ENCODE measurements around the gene SYT13. TPM values are rescaled to one million over a fixed set of nuclear protein-coding genes. Genes with fewer than 3 reads are reported as not detected.

Gene SYT13
- total RNA-seq, 4 donors from 2014 or later, result 0.23 to 0.83 (median 0.42) TPM; not detected in 1

GRCh38 chr11:45193695-45194094 is 92.4 kb downstream of the SYT13 start:
- DNase-seq (ENCODE audit: extremely low spot score), result no peak
- no peak overlapping the region for H3K4me3 ChIP-seq
- H3K36me3 ChIP-seq, result peaks cover under 1 to 43% (median 23%) of the 10 kb centered on the region in 4 donors
- H3K27ac ChIP-seq (replicated peaks in 1 of 4), result no peak overlapping the region
- H3K9me3 ChIP-seq, result no peaks in the 10 kb centered on the region
- peaks cover 0 to 9% (median 0%) of the 10 kb centered on the region in 4 donors for H3K4me1 ChIP-seq
- TF ChIP-seq, protein P1, sequence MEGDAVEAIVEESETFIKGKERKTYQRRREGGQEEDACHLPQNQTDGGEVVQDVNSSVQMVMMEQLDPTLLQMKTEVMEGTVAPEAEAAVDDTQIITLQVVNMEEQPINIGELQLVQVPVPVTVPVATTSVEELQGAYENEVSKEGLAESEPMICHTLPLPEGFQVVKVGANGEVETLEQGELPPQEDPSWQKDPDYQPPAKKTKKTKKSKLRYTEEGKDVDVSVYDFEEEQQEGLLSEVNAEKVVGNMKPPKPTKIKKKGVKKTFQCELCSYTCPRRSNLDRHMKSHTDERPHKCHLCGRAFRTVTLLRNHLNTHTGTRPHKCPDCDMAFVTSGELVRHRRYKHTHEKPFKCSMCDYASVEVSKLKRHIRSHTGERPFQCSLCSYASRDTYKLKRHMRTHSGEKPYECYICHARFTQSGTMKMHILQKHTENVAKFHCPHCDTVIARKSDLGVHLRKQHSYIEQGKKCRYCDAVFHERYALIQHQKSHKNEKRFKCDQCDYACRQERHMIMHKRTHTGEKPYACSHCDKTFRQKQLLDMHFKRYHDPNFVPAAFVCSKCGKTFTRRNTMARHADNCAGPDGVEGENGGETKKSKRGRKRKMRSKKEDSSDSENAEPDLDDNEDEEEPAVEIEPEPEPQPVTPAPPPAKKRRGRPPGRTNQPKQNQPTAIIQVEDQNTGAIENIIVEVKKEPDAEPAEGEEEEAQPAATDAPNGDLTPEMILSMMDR (IDR thresholded peaks at IDR 0.05), result no peak
- TF ChIP-seq POLR2A (IDR thresholded peaks at IDR 0.05; ENCODE audit: low read depth), result no peak
- TF ChIP-seq POLR2AphosphoS5 (IDR thresholded peaks at IDR 0.05), result no peak
- no peak for TF ChIP-seq EP300 (IDR thresholded peaks at IDR 0.05)
- 60% methylated on average over 6 of the region's 6 CpGs for WGBS
- no peaks in the 10 kb centered on the region for H3K27me3 ChIP-seq
- intact Hi-C loops (cut with DNase I), result no loop called here

Other genes starting within 250 kb of the SYT13 start
- gene PRDM11, start 139.7 kb downstream of the SYT13 start, total RNA-seq, result 10 to 100 TPM; 29.5 to 43.2 (median 33.5) TPM

Data from esophagus muscularis mucosa (tissue), 4 donors.